Measurements from ENCODE around the gene CIAO3. TPM values are rescaled to one million over a fixed set of nuclear protein-coding genes. Genes with fewer than 3 reads are reported as not detected.

Gene CIAO3
- total RNA-seq, 1 donor, result 37.1 TPM

GRCh38 chr16:734208-734980 lies 6.4 kb downstream of the CIAO3 start:
- no peak for DNase-seq (ENCODE audit: low read depth)
- H3K4me3 ChIP-seq (ENCODE audit: low read depth, low read length), result no peak overlapping the region
- TF ChIP-seq CTCF (IDR thresholded peaks at IDR 0.05; ENCODE audit: insufficient read depth, low read depth, low read length), result no peak

GRCh38 chr16:733382-734207 lies 7.2 kb downstream of the CIAO3 start:
- DNase-seq (ENCODE audit: low read depth), result no peak
- TF ChIP-seq CTCF (IDR thresholded peaks at IDR 0.05; ENCODE audit: insufficient read depth, low read depth, low read length), result peak; percentile 46
- H3K4me3 ChIP-seq (ENCODE audit: low read depth, low read length), result no peak overlapping the region

GRCh38 chr16:732936-733335 lies 7.9 kb downstream of the CIAO3 start:
- DNase-seq (ENCODE audit: low read depth), result no peak
- TF ChIP-seq CTCF (IDR thresholded peaks at IDR 0.05; ENCODE audit: insufficient read depth, low read depth, low read length), result no peak
- H3K4me3 ChIP-seq (ENCODE audit: low read depth, low read length), result no peak overlapping the region

GRCh38 chr16:732332-732731 lies 8.5 kb downstream of the CIAO3 start:
- H3K4me3 ChIP-seq (ENCODE audit: low read depth, low read length), result no peak overlapping the region
- TF ChIP-seq CTCF (IDR thresholded peaks at IDR 0.05; ENCODE audit: insufficient read depth, low read depth, low read length), result no peak
- no peak for DNase-seq (ENCODE audit: low read depth)

- no peak overlapping the region for H3K4me3 ChIP-seq (ENCODE audit: low read depth, low read length)
- DNase-seq (ENCODE audit: low read depth), result no peak
- no peak for TF ChIP-seq CTCF (IDR thresholded peaks at IDR 0.05; ENCODE audit: insufficient read depth, low read depth, low read length)
Measured at GRCh38 chr16:730666-731509, 9.9 kb downstream of the CIAO3 start.

- TF ChIP-seq CTCF (IDR thresholded peaks at IDR 0.05; ENCODE audit: insufficient read depth, low read depth, low read length), result no peak
- H3K4me3 ChIP-seq (ENCODE audit: low read depth, low read length), result no peak overlapping the region
- no peak for DNase-seq (ENCODE audit: low read depth)
Measured at GRCh38 chr16:729768-730665, 10.8 kb downstream of the CIAO3 start.

Data from fibroblast of villous mesenchyme (primary cell).